Muscle of arm (tissue), 14 donors: ENCODE data around the gene CENPK. TPM values are rescaled to one million over a fixed set of nuclear protein-coding genes. Genes with fewer than 3 reads are reported as not detected.
A peak's percentile ranks its signal among the peaks of the same experiment; 100 is the strongest.
"Not testable (repeated sequence)": the region's sequence is repeated elsewhere in the genome, so short reads cannot be mapped to it uniquely, and the experiment has no call there.

Experiments used
- DNase-seq: peaks from one replicate; pipeline ENCODE4 v3.0.0-alpha.2; 2013
- long read RNA-seq, 11 donors: transcript quantifications; one replicate each; lab custom pipeline, GENCODE V29; 2026
- polyA plus RNA-seq, 12 donors: library from polyadenylated mRNA; unstranded; fragments of 120-200 nt; gene quantifications; one replicate each; pipeline ENCODE4 v1.2.1, GENCODE V29; 2013; ENCODE audit not compliant: insufficient read length in 12 of 12

Gene CENPK, protein sequence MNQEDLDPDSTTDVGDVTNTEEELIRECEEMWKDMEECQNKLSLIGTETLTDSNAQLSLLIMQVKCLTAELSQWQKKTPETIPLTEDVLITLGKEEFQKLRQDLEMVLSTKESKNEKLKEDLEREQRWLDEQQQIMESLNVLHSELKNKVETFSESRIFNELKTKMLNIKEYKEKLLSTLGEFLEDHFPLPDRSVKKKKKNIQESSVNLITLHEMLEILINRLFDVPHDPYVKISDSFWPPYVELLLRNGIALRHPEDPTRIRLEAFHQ
- 10 to 100 TPM in 10 of 12 donors, 1 to 10 TPM in 1, not detected in 1; 5.6 to 33.2 (median 17.1) TPM for polyA plus RNA-seq
- long read RNA-seq, donor 1, partial matches to known transcripts = 0 of 8 reads
- long read RNA-seq, donor 1, other reads (novel, unspliced or antisense) = 0 of 8 reads
- long read RNA-seq, donor 2, partial matches to known transcripts = 0 of 4 reads
- long read RNA-seq, donor 2, other reads (novel, unspliced or antisense) = 0 of 4 reads
- long read RNA-seq, donor 3, partial matches to known transcripts = 0 of 3 reads
- long read RNA-seq, donor 3, other reads (novel, unspliced or antisense) = 0 of 3 reads
- long read RNA-seq, donor 4 = 0 reads
- long read RNA-seq, donor 5, transcript CENPK-204 (2 exons, 634 nt) = major isoform, 5 of 9 reads
- long read RNA-seq, donor 5, partial matches to known transcripts = 0 of 9 reads
- long read RNA-seq, donor 5, other reads (novel, unspliced or antisense) = 0 of 9 reads
- long read RNA-seq, donor 6, partial matches to known transcripts = 0 of 3 reads
- long read RNA-seq, donor 6, other reads (novel, unspliced or antisense) = 0 of 3 reads
- long read RNA-seq, donor 7, partial matches to known transcripts = 0 of 3 reads
- long read RNA-seq, donor 7, other reads (novel, unspliced or antisense) = 0 of 3 reads
- long read RNA-seq, donor 8, partial matches to known transcripts = 0 of 2 reads
- long read RNA-seq, donor 8, other reads (novel, unspliced or antisense) = 0 of 2 reads
- long read RNA-seq, donor 9, partial matches to known transcripts = 0 of 4 reads
- long read RNA-seq, donor 9, other reads (novel, unspliced or antisense) = 0 of 4 reads
- long read RNA-seq, donor 10, partial matches to known transcripts = 0 of 2 reads
- long read RNA-seq, donor 10, other reads (novel, unspliced or antisense) = 0 of 2 reads
- long read RNA-seq, donor 11, partial matches to known transcripts = 0 of 4 reads
- long read RNA-seq, donor 11, other reads (novel, unspliced or antisense) = 0 of 4 reads

DNA sequence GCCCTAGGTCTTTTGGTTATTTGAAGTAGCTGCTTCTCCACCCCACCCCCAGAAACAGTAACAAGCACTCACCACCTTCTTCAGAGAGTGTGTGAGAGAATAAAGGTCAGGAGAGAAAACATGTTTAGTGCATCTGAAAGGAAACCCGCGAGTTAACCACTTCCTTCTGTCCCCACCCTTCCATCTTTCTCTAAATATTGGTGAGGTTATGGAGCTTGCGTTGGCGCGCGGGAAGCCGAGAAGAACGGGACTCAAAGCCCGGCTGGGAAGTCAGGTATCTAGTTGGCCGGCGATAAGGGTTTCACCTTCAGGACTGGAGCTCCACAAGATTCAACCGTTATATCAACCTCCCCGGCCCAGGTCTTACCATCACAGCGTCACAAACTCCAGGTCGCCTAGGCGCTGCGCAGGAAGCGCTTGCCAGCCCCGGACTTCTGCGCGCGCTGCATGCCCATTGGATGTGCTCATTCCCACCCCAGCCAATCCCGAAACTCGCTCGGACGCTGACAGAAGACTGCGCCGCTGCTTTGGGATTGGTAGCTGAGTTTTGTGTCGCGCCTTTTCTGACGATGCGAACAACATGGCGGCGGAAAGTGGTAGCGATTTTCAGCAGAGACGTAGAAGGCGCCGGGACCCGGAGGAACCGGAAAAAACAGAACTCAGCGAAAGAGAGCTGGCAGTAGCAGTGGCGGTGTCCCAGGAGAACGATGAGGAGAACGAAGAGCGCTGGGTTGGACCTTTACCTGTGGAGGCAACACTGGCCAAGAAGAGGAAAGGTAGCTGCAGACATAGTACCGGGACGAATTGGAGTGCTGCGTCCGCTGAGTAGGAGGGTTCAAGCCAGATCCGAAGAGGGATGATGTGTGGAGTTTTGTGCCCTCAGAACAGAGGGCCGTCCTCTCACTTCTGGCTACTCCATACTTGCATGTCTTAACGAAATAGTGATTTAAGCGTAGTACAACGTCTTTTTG lies at the start of gene CENPK, which contains the start of gene PPWD1:
TSS of gene CENPK (minus strand) at position 438 of the 971 bp plus-strand sequence. CDS start 8,261 bp downstream, outside the sequence.
TSS of gene PPWD1 (plus strand) at position 566 of the 971 bp plus-strand sequence. CDS start at position 581, 15 bp downstream.
- peak; percentile 97 for DNase-seq

DNA sequence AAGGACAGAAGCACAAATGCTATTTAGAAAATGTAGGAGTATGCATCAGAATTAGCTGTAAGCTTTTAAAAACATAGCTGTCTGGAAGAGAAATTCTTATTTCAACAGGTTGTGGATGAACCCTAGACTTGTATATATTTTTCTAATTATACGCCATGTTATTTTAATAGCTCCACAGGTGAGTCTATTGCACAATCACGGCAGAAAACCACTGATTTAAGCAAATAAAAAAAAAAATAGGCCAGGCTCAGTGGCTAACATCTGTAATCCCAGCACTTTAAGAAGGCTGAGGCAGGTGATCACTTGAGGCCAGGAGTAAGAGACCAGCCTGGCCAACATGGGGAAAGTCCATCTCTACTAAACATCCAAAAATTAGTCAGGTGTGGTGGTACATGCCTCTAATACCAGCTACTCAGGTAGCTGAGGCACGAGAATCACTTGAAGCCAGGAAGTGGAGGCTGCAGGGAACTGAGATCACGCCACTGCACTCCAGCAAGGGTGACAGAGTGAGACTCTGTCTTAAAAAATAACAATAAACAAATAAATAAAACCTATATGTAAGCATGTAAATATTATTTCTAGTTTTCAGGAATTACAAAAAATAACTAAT lies 49.4 kb upstream of the CENPK start:
- no peak for DNase-seq

DNA sequence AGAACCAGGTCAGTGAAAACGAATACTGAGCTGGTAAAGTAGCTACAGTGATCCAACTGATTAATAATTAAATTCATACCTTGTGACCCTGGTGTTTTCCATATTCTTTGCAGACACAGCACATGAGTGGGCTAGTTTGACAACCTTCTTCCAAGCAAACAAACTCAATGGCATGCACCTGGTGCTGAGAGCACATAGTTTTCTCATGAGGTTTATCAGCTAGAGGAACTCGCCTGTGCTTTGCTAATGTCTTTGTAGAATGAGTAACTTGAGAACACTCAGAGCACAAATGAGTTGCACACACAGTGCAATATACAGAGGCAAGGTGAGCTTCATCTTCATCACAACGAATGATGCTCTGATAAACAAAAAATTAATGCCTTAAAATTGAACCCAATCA lies 48.6 kb upstream of the CENPK start:
- no peak for DNase-seq

DNA sequence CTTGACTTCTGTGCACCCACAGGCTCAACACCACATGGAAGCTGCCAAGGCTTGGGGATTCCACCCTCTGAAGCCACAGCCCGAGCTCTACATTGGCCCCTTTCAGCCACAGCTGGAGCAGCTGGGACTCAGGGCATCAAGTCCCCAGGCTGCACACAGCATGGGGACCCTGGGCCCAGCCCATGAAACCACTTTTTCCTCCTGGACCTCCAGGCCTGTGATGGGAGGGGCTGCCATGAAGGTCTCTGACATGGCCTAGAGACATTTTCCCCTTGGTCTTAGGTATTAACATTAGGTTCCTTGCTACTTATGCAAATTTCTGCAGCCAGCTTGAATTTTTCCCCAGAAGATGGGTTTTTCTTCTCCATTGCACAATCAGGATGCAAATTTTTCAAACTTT lies 38.8 kb upstream of the CENPK start:
- DNase-seq = not testable (repeated sequence)

DNA sequence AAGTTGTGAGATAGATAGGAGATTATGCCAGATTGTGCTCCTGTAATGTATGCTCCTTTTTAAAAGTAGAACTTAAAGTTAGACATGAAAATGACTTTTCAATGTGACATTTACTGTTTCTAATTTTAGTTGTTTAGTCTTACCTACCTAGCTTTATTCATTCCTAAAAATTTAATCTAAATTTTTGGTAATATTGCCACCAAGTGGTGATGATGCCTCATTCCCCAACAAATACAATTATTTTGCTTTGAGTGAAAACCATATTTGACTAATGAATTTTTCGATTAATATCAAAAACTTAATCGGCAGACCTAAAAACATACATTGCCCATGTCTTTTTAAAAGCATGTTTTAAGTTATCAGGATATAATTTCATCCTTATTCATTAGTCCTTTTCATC lies 25.7 kb upstream of the CENPK start:
- no peak for DNase-seq

DNA sequence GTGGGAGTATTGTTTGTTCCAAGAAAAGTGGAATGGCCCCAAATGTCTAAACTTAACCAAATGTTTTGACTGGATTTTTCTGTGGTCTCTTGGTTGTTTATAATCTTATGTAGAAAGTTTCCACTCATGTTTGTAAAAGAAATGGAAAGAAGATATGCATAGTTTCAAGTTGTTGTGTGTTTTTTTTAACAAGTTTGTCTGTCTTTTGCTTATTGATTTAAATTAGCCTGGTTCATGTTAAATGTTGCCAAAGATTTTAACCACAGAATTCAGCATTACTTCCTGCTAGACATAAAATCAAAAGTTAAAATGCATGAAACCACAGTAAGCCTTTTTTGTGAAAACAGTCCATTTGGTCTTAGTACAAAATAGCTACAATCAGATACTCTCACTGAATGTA lies 14.2 kb upstream of the CENPK start:
- DNase-seq = no peak

DNA sequence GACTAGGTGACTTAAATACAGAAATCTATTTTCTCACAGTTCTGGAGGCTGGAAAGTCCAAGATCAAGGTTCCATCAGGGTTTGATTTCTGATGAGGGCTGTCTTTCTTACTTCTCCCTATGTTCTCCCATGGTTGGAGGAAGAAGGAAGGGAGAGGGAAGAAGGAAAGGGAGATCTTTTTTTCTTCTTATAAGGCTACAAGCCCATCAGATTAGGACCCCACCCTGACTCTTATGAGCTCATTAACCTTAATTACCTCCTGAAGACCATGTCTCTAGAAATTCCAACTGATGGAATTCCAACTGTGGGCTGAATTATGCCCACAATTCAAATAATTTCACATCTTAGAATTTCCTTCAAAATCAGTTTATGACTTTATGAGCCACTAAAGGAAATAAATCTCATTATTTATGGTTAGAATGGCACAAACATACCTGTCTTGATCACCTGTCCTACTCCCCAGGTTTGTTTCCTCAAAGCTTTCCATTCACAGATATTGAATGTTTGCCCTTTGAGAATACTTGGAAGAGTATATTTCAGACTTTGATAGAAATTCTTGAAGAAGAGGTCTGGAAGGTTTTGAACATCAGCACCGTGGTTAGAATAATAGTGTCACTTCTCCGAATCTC lies 7.7 kb upstream of the CENPK start:
- DNase-seq = no peak

DNA sequence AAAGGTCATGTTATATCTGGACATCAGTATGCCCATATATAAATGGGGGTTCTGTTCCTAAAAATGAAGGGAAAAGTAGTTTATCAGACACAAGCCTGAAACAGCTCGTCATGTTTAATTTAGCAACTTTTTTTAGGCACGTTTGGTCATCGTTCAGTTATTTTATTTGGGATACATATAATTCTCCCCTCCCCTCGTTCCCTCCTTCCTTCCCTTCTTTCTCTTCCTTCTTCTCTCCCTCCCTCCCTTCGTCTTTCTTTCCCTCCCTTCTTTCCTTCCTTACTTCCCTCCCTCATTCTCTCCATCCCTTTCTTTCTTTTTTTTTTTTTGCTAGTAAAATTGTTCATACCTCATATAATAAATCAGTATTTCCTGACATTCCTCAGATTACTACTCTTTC lies 3.5 kb upstream of the CENPK start:
- DNase-seq = no peak

DNA sequence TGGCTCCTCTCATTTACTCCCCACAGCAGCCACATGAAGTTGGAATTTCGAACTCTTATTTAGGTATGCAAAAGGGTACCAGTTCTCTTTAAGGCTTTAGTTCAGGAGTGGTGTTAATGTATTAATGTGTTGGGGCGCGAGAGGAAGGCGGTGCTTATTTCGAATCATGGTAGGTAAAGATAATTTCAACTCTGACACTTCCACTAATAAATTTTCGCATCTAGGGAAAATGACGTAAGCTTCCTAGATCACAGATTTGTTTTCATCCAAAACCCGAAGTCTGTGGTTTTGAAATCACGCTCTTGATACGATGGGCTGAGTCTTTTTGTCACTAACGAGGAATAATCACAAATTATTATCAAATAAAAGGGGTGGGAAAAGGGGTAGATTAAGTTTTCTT lies 809 bp upstream of the CENPK start:
- no peak for DNase-seq

DNA sequence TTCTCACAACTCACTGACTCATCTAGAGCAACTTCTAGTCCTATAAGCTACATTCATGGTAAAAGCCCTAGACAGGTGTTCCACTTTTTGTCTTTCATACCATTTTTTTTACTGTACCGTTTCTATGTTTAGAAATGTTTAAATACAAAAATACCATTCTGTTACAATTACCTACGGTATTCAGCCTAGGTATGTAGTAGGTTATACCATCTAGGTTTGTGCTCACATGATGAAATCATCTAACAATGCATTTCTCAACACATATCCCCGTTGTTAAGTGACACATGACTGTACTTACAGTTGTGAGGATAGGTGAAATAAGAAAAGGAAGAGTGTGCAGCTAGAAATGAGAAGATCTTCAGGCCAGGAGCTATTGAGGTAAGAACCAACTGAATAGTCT lies 6.2 kb downstream of the CENPK start:
- DNase-seq = no peak

DNA sequence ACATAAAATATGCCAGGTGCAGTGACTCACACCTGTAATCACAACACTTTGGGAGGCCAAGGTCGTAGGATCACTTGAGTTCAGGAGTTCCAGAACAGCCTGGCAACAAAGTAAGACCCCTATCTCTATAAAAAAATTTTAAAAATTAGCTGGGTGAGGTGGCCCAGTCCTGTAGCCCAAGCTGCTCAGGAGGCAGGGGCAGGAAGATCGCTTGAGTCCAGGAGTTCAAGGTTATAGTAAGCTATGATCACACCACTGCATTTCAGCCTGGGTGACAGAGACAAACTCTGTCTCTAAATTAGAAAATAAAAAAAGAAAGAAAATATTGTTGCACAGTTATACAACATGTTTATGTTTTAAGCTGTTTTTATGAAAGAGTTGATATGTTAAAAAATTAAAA lies 6.8 kb downstream of the CENPK start:
- no peak for DNase-seq

DNA sequence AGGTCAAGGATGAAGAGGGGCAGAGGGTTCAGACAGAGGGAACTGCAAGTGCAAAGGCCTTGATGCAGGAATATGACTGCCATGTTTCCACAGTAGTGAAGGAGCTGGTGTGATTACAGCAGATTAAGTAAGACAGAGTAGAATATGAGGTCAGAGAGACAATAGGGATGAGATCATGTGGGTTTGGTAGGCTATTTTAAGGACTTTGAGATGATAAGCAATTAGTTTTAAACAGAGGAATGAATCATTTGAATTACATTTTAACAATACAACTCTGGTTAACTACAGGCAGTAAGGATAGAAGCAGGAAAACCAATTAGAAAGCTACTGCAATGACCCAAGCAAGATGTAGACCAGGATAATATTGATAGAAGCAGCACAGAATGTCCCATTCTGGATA lies 7.7 kb downstream of the CENPK start:
- DNase-seq = no peak

DNA sequence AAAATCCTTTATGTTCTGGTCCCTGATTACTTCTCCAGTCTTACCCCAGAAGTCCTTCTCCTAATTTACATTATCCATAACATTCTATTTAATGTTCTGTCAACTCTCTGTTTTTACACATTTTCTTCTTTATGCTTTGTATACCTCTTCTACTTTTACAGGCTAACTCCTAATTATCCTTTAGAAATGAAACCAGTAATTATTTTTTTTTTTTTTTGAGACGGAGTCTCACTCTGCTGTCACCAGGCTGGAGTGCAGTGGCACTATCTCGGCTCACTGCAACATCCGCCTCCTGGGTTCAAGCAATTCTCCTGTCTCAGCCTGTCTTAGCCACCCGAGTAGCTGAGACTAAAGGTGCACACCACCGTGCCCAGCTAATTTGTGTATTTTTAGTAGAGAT lies 9.0 kb downstream of the CENPK start:
- DNase-seq = no peak

DNA sequence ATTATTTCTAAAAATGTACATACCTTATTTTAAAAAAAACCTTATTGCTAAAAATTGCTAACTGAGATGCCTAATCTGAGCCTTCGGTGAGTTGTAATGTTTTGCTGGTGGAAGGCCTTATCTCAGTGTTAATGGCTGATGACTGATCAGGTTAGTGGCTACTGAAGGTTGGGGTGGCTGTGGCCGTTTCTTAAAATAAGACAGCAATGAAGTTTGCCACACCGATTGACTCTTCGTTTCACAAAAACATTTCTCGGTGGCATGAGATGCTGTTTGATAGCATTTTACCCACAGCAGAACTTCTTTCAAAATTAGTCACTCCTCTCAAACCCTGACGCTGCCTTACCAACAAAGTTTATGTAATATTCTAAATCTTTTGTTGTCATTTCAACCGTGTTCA lies 14.7 kb downstream of the CENPK start:
- DNase-seq = no peak

DNA sequence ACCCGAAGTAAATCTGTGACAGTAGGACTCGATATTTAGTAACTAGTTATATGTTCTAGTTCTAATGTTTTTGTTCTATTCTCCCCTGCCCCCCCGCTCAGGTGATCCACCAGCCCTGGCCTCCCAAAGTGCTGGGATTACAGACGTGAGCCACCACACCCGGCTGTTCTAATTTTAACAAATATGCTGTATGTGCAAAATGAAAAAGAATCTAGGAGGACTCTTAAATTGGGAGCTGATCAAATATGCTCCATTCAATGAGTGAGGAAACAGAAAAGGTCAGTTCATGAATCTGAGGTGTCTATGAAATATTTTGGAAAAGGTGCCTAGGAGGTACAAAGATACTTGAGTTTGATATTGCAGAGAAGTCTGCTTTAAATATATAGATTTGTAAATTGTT lies 16.8 kb downstream of the CENPK start:
- DNase-seq = no peak

DNA sequence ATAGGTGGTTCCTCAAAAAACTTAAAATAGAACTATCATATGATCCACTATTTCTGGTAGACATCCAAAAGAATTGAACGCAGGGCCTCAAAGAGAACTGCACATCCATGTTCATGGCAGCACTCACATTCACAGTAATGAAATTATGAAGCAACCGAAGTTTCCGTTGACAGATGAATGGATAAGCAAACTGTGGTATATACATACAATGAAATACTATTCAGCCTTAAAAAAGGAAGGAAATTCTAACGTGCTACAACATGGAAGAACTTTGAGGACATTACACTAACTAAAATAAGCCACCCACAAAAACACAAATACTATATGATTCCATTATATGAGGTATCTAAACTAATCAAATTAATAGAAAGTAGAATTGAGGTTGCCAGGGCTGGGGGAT lies 18.5 kb downstream of the CENPK start:
- DNase-seq = no peak

DNA sequence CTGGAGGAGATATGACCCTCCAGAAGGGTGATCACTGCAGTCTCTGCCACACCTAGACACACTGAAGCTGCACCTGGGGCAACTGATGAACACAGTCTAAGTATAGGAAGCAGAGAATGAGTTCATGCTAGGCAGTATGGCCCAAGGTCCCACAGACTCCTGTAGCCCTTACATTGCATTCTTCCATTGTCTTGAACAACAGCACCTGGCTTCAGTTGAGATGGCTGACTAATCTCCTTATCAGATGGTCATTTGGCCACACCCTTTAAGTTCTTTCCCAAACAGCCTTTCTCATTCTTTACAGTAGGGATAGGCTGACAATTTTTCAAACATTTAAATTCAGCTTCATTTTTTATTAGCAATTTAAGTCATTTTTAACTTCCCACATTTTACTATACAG lies 23.1 kb downstream of the CENPK start:
- no peak for DNase-seq

DNA sequence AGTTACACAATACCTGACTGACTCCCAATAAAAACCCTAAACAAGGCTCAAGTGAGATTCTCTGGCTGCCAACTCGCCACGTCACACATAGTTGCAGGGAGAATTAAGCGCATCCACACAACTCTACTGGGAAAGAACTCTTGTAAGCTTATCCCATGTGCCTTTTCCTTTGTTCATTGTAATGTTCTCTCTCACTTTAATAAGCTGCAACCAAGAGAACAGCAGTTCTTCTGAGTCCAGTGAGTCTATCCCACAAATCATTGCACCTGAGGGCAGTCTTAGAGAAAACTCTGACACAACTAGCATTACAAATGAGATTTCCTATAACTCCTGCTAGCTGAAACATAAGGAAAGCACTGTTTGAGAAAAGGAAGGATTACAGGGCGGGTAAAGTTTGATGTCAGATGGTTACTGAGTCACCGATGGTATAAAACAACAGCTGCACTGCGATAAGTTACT lies 27.4 kb downstream of the CENPK start:
- DNase-seq = no peak

DNA sequence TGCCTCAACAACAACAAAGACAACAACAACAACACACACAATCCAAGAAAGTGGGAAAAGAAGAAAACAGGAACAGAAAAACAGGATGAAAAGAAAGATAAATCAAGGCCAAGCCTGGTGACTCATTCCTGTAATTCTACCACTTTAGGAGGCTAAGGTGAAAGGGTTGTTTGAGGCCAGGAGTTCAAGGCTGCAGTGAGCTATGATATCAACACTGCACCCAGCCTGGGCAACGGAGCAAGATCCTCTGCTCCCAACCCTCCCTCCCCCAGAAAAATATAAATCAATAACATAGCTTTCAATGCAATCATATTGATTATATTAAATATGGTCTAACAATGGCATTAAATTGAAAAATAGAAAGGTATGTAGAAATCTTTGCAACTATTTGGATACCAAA lies 32.1 kb downstream of the CENPK start:
- no peak for DNase-seq

DNA sequence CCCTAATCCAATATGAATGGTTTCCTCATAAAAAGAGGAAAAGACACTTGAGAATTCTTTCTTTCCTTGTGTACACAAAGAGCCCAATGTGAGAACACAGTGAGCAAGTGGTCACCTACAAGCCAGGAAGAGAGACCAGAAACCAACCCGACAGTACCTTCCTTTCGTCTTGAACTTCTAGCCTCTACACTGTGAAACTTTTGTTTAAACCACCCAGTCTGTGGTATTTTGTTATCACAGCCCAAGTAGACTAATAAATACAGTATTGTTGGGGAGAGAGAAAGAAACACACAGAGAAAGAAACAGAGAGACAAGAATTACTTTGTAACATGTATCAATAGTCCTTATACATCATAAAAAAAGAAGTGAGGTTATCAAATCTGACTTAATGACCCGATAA lies 37.2 kb downstream of the CENPK start:
- no peak for DNase-seq
